Hypothalamus (tissue), 51 donors: Measurements from ENCODE around the gene FANCD2OS.
A peak's percentile ranks its signal among the peaks of the same experiment; 100 is the strongest.
"Not testable (repeated sequence)": the region's sequence is repeated elsewhere in the genome, so short reads cannot be mapped to it uniquely, and the experiment has no call there.

Experiments used
- DNase-seq, 51 donors: peaks; one replicate each; lab custom pipeline; 2025; lab: John Stamatoyannopoulos, UW

FANCD2OS gene

DNA sequence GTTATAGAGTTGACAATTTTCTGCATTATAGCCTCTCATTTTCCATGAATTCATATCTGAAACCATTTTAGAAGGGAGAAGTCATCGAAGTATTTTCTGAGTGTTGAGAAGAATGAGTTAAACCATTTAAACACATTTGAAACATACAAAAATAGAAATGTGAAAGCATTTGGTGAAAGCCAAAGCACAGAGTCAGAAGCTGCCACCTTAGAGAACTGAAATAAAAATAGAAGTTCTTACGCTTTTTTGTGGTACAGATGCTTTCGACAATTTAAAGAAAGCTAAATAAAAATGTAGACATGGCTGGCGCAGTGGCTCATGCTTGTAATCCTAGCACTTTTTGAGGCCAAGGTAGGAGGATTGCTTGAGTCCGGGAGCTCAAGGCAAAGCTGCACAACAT lies 9.0 kb downstream of the FANCD2OS start:
- DNase-seq = peak in 1 of 51 donors; percentile 5

GRCh38 chr3:10093678-10094077 lies 14.4 kb downstream of the FANCD2OS start:
- no peak for DNase-seq

DNA sequence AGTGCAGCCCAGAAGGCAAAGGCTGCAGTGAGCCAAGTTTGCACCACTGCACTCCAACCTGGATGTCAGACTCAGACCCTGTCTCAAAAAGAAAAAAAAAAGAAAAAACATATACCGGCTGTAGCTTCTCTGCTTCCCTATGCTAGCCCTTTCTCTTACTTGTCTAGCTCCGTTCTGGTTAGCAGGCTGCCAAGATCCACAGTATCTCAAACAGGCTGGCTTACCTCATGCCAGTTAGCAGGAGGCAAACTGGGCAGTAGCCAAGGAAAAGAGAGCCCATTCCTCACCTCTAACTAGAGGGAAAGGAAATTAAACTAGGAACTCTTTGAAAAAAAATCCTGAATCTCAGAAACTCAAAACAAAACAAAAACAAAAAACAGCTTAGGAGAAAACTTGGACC lies 16.7 kb downstream of the FANCD2OS start:
- DNase-seq = not testable (repeated sequence)

DNA sequence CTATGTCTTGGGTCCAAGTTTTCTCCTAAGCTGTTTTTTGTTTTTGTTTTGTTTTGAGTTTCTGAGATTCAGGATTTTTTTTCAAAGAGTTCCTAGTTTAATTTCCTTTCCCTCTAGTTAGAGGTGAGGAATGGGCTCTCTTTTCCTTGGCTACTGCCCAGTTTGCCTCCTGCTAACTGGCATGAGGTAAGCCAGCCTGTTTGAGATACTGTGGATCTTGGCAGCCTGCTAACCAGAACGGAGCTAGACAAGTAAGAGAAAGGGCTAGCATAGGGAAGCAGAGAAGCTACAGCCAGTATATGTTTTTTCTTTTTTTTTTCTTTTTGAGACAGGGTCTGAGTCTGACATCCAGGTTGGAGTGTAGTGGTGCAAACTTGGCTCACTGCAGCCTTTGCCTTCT lies 17.3 kb downstream of the FANCD2OS start:
- not testable (repeated sequence) for DNase-seq

DNA sequence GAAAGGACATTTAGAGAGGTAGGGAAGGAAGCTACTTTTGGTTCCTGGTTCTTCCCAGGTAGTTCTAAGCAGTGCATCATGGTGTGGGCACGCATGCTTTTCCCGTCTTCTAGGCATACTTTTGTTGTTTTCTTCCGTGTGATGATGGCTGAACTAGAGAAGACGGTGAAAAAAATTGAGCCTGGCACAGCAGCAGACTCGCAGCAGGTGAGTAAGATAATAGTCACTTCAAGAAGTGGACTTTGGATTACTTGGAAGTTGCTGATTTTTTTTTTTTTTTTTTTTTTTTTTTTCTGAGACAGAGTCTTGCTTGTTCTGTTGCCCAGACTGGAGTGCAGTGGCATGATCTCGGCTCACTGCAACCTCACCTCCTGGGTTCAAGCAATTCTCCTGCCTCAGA lies 17.9 kb downstream of the FANCD2OS start:
- no peak for DNase-seq

- no peak for DNase-seq
Measured at GRCh38 chr3:10088256-10088655, 19.8 kb downstream of the FANCD2OS start.

GRCh38 chr3:10085738-10086137 lies 22.3 kb downstream of the FANCD2OS start:
- no peak for DNase-seq

DNA sequence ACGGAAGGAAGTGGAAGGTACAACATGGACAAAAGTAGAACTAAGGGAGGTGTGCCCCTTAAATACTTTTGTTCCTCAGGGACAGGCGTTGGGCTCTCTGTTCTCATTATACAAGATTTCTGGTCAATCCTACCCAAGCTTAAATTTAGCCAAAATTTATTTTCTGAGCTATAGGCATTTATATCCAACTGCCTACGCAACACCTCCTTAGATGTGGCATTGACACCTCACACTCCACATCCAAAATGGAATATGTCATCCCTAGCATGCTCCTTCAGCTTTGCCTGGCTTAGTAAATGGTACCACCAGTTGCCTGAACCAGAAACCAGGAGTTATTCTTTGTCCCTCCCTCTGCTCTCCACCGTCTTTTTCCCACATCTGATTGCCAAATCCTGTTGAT lies 26.2 kb downstream of the FANCD2OS start:
- DNase-seq = peak in 1 of 51 donors; percentile 19

DNA sequence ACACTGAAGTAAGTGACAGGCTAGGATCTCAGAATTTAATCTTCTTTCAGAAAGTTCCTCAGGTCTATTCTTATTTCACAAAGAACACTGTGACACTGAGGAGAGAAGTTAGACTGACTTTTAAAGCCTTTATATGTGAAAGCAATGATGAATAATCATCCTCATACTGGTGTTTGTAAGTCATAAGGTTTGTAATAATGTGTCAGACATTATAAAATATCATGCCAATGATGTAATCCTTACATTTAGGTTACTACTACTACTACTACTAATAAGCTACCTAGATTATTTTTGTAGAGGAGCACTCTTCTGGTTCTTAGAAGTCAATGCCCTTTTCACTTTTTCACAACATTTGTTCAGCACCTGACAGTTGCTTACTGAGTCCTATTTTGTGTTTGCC lies 33.4 kb downstream of the FANCD2OS start:
- no peak for DNase-seq

GRCh38 chr3:10070077-10070476 lies 38.0 kb downstream of the FANCD2OS start:
- not testable (repeated sequence) for DNase-seq

DNA sequence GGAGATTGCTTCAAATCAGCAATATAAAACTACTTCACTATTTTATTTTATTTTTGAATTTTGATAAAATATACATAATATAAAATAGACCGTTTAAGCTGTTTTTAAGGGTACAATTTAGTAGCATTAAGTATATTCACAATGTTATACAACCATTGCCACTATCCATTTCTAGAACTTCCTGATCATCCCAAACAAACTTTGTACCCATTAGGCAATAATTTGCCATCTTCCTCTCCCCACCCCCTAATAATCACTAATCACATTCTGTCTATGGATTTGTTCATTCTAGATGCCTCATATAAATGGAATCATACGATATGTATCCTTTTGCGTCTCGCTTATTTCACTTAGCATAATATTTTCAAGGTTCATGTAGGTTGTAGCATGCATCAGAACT lies 53.0 kb downstream of the FANCD2OS start:
- DNase-seq = no peak
